ENCODE results near the gene SLC6A6. TPM values are rescaled to one million over a fixed set of nuclear protein-coding genes. Genes with fewer than 3 reads are reported as not detected.
A peak's percentile ranks its signal among the peaks of the same experiment; 100 is the strongest.

The SLC6A6 gene
- total and polyA plus RNA-seq, 2 experiments from 2014 or later: 30.7 to 58.9 TPM

DNA sequence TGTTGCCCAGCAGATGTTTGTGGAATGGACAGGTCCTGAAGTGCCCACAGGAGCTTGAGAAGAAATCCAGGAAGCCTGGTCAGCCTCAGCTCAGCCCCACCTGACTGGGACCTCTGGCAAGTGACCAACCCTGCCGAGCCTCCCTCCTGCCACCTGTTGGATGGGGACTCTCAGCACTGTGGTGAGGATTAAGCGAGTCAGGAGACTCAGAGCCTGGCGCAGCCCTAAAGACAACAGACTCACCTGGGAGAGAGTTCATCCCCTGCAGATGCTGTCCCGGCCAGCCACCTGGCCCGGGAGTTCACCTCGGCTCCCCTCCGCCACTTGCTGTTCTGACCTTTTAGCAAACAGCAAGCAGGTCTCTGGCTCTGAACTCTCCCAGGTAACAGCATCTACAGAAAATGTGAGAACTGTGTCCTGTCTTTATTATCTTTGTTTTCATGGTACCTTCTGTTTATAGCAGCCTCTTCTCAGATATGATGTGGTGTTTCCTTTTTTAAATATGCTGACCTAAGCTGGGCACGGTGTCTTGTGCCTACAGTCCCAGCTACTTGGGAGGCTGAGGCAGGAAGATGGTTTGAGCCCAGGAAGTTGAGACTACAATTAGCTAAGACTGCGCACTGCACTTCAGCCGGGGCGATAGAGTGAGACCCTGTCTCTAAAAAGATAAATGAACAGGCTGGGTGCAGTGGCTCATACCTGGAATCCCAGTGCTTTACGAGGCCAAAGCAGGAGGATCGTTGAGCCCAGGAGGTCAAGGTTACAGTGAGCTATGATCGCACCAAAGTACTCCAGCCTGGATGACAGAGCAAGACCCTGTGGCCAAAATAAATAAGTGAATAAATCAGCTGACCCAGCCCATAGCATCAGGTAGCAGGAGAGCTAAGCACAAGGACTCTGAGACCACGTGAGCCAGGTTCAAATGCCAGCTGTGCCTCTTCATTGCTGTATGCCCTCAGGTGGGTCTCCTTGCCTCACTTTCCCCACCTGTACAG lies 32.4 kb upstream of the SLC6A6 start:
- Histone ChIP-seq H2AFZ (no peak overlapping the region), H3K27me3 (no peaks in the 10 kb centered on the region), H4K20me1 (ENCODE audit: insufficient read depth, poor library complexity, severe bottlenecking) (no peaks in the 10 kb centered on the region), H3K4me2 (no peak overlapping the region), H3K9me2 (replicated peaks; ENCODE audit: insufficient read depth) (no peaks in the 10 kb centered on the region), H3K4me3 (no peak overlapping the region), H3K4me1 (ENCODE audit: insufficient read depth) (peaks cover 28% of the 10 kb centered on the region), H3K9me3 (ENCODE audit: low read depth) (no peaks in the 10 kb centered on the region), H3K79me2 (no peaks in the 10 kb centered on the region), H3K27ac (no peak overlapping the region), H3K36me3 (replicated peaks; ENCODE audit: insufficient read depth, low read depth) (no peaks in the 10 kb centered on the region)
- WGBS (ENCODE audit: low lambda C conversion rate, missing lambda C conversion rate): 62% methylated on average over 15 of the region's 15 CpGs
- TF ChIP-seq EZH2phosphoT487 (IDR thresholded peaks at IDR 0.05; ENCODE audit: low read depth, severe bottlenecking, unreplicated experiment): no peak
- TF ChIP-seq, protein P1, sequence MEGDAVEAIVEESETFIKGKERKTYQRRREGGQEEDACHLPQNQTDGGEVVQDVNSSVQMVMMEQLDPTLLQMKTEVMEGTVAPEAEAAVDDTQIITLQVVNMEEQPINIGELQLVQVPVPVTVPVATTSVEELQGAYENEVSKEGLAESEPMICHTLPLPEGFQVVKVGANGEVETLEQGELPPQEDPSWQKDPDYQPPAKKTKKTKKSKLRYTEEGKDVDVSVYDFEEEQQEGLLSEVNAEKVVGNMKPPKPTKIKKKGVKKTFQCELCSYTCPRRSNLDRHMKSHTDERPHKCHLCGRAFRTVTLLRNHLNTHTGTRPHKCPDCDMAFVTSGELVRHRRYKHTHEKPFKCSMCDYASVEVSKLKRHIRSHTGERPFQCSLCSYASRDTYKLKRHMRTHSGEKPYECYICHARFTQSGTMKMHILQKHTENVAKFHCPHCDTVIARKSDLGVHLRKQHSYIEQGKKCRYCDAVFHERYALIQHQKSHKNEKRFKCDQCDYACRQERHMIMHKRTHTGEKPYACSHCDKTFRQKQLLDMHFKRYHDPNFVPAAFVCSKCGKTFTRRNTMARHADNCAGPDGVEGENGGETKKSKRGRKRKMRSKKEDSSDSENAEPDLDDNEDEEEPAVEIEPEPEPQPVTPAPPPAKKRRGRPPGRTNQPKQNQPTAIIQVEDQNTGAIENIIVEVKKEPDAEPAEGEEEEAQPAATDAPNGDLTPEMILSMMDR (IDR thresholded peaks at IDR 0.05; ENCODE audit: poor library complexity): peak; percentile 33
- peak; percentile 81 for DNase-seq (ENCODE audit: low spot score)

DNA sequence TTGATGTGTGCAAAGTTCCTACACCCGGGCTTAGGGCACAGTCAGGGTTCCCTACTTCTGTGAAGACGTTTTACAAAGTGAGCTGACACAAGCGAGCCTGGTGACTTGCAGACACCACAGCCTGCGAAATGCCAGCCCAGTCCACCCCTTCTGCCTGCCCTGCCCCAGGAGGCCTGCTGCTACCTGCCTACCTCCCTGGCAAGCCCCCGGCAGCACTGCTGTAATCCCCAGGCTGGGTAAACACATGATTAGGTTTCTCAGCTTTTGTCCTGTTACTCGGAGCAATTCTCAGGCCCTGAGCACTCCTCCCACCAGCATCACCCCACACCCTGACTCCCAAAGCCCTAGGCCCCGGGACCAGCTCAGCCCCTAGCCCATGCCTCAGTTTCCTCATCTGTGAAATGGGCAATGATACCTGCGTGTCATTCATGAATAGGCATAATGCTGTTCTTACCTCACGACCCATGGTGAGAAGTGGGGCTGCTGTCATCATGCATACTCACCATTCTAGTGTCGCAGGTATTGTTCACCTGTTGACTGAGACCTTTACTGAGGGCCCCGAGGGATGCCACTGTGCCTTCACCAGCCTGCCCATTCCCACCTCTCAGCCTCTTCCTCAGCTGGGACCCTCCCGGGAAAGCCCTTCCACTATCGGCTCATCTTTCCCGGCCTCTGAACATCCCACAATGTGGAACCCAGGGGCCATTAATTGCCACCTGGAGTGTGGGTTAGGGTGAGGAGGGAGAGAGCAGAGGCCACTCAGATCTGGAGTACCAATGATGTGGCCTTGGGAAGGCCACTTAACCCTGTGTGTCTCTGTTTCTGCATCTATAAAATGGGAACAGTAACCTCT lies 31.5 kb upstream of the SLC6A6 start:
- Histone ChIP-seq H3K27me3 (no peaks in the 10 kb centered on the region), H3K79me2 (no peaks in the 10 kb centered on the region), H3K36me3 (replicated peaks; ENCODE audit: insufficient read depth, low read depth) (no peaks in the 10 kb centered on the region), H3K9me2 (replicated peaks; ENCODE audit: insufficient read depth) (no peaks in the 10 kb centered on the region), H2AFZ (no peak overlapping the region), H3K27ac (no peak overlapping the region), H3K4me3 (no peak overlapping the region), H3K9me3 (ENCODE audit: low read depth) (no peaks in the 10 kb centered on the region), H3K4me1 (ENCODE audit: insufficient read depth) (peaks cover 28% of the 10 kb centered on the region), H4K20me1 (ENCODE audit: insufficient read depth, poor library complexity, severe bottlenecking) (no peaks in the 10 kb centered on the region), H3K4me2 (no peak overlapping the region)
- 80% methylated on average over 14 of the region's 14 CpGs for WGBS (ENCODE audit: low lambda C conversion rate, missing lambda C conversion rate)
- no peak for DNase-seq (ENCODE audit: low spot score)
- TF ChIP-seq EZH2phosphoT487 (IDR thresholded peaks at IDR 0.05; ENCODE audit: low read depth, severe bottlenecking, unreplicated experiment) (no peak), EZH2 (IDR thresholded peaks at IDR 0.05; ENCODE audit: borderline replicate concordance) (no peak)

DNA sequence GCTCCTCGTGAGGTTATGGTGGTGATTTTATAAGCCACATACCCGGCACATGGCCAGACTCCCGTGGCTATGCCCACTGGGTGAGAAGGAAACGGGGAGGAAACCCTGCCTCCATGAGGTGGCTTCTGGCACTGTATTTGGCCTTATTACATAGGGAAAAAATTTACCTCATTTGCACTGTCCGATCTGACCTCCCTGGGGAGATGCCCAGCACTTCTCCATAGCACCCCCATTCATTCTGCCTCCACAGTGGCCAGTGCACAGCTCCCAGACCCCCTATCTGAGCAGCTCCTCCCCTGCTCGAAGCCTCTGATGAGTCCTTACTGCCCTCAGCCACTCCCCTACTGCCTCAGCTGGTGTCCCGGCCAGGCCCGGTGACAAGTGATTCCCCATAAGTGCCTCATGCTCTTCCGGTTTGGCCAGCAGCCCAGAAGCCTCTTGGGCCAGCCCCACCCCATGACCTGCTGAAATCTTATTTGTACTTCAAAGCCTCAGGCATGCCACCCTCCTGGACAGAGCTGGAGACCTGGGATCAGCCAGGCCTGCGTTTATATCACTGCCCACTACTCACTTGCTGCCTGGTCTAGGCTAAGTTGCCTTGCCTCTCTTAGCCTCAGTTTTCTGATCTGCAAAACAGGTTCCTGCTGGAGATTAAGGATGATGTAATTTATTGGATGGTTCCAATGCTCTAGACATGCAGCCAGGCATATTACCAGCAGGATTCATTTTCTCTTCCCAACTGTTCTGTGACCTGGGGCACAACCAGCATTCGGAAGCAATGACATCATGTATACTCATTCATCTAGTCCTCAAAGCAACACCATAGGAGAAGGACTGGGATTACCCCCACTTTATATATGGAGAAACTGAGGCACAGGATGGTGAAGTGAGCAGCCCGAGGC lies 30.6 kb upstream of the SLC6A6 start:
- DNase-seq (ENCODE audit: low spot score): peak; percentile 79
- Histone ChIP-seq H3K9me3 (ENCODE audit: low read depth) (no peaks in the 10 kb centered on the region), H4K20me1 (ENCODE audit: insufficient read depth, poor library complexity, severe bottlenecking) (no peaks in the 10 kb centered on the region), H3K27me3 (no peaks in the 10 kb centered on the region), H3K4me1 (ENCODE audit: insufficient read depth) (peaks cover 32% of the 10 kb centered on the region), H3K9me2 (replicated peaks; ENCODE audit: insufficient read depth) (no peaks in the 10 kb centered on the region), H3K4me3 (no peak overlapping the region), H3K27ac (peak overlapping the region; percentile 44), H2AFZ (no peak overlapping the region), H3K4me2 (no peak overlapping the region), H3K79me2 (no peaks in the 10 kb centered on the region), H3K36me3 (replicated peaks; ENCODE audit: insufficient read depth, low read depth) (no peaks in the 10 kb centered on the region)
- TF ChIP-seq, protein P1 (IDR thresholded peaks at IDR 0.05; ENCODE audit: poor library complexity): no peak
- TF ChIP-seq EZH2 (IDR thresholded peaks at IDR 0.05; ENCODE audit: borderline replicate concordance) (no peak), EZH2phosphoT487 (IDR thresholded peaks at IDR 0.05; ENCODE audit: low read depth, severe bottlenecking, unreplicated experiment) (no peak)
- WGBS (ENCODE audit: low lambda C conversion rate, missing lambda C conversion rate): 63% methylated on average over 12 of the region's 12 CpGs

All from hepatocyte (in vitro differentiated cells).